ENCODE data around the gene QRSL1.

DNA sequence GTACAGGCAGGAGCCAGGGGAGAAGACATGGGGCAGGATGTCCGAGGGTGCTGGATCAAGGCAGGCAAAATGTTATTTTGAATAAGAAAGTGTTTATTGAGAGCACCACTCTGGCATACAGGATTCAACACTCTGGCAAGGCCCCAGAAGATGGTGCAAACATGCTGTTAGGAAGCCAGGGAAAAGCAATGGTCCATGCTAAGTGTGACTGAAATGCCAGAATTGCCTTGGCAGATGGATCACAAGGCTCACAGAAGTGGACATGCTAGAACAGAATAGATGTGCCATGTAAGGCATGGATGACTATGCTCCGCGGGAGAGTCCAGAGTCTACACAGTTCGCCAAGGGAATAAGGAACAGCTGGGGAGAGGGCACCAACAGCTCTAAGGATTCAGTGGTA lies 54.6 kb downstream of the QRSL1 start:
- TF ChIP-seq, protein P1, sequence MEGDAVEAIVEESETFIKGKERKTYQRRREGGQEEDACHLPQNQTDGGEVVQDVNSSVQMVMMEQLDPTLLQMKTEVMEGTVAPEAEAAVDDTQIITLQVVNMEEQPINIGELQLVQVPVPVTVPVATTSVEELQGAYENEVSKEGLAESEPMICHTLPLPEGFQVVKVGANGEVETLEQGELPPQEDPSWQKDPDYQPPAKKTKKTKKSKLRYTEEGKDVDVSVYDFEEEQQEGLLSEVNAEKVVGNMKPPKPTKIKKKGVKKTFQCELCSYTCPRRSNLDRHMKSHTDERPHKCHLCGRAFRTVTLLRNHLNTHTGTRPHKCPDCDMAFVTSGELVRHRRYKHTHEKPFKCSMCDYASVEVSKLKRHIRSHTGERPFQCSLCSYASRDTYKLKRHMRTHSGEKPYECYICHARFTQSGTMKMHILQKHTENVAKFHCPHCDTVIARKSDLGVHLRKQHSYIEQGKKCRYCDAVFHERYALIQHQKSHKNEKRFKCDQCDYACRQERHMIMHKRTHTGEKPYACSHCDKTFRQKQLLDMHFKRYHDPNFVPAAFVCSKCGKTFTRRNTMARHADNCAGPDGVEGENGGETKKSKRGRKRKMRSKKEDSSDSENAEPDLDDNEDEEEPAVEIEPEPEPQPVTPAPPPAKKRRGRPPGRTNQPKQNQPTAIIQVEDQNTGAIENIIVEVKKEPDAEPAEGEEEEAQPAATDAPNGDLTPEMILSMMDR (IDR thresholded peaks at IDR 0.05), result no peak
- no peak for TF ChIP-seq POLR2A (IDR thresholded peaks at IDR 0.05)
